CD4-positive, alpha-beta T cell treated with Interleukin-4 for 4 hours (primary cell): Measurements from ENCODE around the gene RCBTB2.

Experiments used
- DNase-seq: peaks from one replicate; pipeline ENCODE4 v3.0.0-alpha.2; 2020

Gene RCBTB2

DNA sequence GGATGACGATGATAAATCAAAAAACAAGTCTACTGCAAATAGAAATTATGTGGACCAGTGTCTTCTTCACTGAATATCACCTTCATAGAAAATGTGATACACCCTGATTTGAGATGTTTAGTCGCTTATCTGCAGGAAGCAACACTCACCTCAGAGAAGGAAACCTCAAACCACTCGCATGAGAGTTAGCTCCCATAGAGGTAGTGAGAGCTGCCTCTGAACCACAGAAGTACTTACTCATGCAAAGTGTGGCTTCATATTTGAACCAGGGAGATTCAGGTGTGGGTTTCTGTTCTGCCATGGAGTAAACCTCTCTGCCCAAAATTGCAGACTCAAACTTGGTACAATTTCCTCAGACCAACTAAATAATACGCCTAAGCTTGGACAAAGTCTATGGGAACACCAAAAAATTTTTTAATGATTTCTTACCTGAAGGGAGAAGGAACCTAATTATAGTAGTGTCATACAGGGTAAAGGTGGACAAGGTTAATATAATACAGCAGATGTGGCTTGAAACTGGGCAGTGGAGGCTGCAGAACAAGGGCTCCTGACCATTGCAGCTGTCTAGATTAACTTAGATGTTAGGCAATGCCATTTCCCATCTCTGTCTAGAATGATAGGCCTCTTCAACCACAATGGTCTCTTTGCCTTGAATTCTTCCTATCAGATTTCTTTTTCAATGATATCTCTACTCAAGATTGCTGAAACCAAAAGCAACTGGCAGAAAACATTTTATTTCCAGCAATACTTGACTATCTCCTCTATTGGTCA lies 29.6 kb upstream of the RCBTB2 start:
- peak; percentile 94 for DNase-seq

DNA sequence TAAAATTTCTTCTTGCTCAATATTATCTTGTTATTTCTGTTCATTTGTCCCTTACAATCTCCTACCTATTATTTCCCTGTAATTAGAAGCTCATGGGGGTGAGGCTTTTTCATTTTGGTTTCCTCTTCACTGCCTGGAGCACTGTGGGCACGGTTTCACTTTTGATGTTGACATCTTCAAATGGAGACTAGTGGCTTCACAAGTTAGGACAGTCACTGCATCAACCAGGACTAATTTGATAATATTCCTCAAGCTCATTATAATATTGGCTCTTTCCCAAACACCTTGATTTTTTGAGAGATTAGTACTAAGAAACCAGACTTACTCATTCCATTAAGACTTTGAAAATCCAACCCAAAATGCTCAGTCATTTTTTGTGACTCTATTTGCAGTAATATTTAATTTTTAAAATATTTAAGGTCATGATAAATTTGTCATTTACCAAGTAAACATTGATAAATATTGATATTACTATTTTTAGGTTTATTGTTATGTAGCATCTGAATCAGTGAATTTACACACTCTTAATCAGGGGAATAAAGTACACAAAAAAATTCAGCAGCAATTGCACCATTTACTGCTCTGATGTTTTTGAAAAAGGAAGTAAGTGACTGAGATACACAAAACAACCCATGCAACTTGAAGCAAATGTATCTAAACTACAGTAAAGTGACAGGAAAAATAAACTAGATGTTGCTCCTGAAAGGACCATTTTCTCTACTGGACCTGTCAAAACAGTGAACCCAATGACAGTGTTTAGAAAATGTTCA lies 28.8 kb upstream of the RCBTB2 start:
- DNase-seq: peak; percentile 35

DNA sequence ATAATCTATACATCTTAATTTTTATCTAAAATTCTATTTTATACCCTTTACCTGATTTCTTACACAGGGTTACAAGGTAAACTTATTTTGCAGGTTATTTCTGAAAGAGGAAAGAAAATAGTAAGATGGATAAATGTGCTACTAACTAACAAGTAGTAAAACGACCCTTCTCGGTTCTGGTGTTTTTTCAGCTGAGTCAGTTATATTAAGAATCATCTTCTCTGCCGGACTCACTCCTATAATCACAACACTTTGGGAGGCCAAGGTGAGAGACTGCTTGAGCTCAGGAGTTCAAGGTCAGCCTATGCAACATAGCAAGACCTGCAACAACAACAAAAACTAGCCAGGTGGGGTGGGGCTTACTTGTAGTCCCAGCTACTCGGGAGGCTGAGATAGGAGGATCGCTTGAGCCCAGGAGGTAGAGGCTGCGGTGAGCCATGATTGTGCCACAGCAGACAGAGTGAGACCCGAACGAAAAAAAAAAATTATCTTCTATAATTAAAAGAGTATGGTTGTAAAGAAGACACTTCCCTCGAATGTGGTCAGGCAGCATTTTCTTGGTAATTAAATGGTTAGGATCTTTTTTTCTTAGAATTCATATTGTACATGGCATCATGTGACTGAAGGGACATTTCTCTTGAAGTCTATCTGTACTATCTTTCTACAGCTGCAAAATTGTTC lies 27.9 kb upstream of the RCBTB2 start:
- peak; percentile 57 for DNase-seq

DNA sequence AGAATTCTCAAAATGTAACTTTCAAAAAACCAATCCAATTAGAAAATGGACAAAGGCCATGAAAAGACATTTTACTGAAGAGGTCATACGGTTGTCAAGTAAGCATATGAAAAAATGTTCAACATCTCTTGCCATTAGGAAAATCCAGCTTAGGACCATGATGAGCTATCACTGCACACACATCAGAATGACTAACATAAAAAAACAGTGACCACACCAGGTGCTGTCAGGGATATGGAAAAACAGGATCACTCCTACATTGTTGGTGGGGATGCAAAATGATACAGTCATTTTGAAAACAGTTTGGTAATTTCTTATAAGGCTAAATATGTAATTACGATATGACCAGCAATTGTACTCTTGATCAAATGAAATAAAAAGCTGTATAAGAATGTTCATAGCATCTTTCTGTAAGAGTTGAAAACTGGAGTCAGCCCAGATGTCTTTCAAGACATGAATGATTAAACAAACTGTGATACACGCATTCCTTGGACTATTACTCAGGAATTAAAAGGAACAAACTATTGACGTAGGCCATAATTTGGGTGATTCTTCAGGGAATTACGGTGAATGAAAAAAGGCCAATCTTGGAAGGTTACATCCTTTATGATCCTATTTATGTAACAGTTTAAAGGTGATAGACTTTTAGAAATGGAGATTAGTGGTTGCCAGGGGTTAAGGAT lies 26.9 kb upstream of the RCBTB2 start:
- DNase-seq: no peak

DNA sequence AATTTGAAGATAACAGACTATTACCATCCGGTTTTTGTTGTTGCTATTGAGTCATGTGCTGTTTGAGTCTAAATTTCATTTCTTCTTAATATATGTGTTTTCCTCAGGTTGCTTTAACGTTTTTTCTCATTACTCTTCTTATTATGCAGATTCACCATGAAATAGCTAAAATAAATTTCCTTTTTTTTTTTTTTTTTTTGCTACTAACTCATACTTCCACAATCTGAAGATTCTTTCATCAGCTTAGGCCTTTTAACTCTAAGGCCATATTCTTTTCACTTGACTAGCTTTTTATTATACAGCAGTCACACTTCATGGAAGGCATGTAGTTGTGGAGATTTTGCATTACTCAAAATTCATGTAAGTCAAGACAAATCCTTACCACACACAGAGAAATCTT lies 23.9 kb upstream of the RCBTB2 start:
- no peak for DNase-seq

DNA sequence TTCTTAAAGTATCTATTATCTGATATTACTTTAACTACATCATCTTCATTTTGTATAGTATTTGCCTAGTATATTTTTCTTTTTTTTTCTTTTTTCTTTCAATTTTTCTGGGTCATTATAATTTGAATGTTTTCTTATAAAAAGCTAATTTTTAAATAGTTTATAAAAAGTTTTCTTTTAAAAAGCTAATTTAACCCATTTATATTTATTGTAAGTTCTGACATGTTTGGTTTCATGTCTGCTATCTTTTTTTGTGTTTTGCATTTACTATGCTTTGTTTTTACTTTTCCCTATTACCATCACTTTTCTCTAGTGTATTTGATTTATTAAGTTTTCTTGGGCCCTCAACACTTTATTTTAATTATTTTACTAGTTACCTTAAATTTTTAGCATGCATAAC lies 22.6 kb upstream of the RCBTB2 start:
- no peak for DNase-seq

DNA sequence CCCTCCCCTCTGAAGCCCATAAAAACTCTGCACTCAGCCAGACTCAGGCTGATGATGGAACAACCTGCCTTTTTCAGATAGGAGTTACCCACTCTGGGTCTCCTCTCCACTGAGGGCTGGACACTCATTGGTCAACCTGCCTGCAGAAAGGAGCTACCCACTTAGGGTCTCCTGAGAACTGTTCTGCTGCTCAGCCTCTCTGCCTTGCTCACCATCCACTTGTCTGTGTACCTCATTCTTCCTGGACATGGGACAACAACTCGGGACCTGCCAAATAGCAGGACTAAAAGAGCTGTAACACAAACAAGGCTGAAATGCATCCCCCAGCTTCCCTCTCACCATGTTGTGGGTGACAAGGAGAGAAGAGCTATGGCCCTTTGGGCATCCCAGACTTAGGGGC lies 18.4 kb upstream of the RCBTB2 start:
- no peak for DNase-seq

DNA sequence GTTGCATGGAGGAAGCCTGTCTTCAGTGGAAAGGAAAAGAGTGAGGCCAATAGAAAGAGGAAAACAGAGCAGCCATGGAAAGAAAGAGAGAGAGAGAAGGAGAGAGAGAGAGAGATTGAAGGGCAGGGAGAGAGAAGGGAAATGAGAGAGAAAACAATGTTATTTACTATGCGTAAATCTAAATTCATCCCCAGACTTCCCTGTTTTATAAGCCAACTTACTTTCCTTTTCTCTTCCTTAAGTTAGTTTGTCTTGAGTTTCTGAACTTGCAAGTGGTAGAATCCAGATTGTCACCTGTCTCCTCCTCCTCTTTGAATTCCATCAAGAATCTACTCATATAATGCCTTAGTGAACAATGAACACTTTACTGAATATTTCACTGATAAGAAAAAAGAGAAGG lies 16.8 kb upstream of the RCBTB2 start:
- no peak for DNase-seq

DNA sequence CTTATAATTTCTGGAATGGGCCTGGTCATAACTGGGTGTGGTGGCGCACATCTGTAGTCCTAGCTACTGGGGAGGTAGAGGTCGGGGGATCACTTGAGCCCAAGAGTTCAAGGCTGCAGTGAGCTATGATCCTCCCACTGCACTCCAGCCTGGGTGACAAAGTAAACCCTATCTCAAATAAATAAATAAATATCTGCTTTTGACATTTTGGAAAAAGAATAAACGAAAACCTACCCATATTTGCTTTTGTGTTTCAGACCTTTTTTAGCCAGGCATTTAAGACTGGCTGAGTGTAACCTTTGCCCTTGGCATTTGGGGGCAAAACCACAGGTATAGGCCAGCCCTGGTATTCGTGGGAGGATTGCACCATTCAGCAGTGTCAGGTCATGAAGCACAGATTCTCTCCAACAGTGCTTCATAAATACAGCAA lies 14.8 kb upstream of the RCBTB2 start:
- DNase-seq: no peak

DNA sequence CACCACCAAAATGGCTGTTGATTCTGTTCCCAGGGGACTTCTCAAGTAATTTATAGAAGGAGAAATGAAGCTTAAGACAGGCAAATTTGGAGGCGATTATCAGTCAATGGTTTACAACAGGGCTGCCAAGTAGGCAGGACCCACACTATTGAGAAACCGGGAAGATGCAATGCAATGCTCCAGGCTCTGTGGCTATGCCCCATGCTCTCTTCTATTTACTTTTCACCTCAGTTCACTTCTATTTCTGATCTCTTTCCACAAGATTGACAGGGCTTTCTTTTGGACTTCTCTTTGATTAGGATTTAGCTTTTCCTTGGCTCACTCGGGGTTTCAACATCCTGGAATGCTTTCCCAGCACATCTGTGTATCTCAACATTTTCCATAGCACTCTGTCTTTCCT lies 12.7 kb upstream of the RCBTB2 start:
- no peak for DNase-seq

DNA sequence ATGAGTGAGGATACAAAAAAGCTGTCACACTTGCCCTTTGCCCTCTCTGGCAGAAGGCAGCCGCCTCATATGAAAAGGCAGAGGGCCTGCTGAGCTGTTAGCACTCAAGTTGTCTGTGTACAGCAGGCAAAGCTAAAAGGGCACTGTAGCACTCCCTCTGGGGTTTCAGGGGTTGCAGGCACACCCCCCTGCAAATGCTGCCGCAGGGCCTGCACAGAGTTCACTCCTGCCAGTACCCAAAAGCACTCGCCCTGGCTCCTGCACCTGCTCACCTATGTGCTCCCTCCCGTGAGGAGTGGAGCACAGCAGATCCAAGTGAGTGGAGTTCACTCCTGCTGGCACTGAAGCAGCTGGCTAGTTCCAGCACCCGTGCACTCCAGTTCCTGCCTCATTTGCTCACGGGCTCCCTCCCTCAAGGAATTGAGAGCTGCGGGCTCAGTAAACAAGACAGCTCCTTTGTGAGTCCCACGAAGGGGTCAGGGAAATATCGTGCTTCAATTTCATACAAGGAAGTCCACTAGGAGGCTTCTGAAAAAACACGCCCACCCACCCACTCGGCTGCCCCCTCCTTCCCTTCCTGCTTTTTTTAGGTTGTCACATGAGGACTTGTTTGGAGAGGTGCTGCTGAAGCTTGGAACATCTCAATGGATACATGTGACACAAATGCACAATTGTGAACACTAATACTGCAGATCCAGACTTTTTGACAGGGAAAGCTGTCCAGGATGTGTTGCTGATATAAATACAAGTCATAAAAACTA lies 9.9 kb upstream of the RCBTB2 start:
- no peak for DNase-seq

DNA sequence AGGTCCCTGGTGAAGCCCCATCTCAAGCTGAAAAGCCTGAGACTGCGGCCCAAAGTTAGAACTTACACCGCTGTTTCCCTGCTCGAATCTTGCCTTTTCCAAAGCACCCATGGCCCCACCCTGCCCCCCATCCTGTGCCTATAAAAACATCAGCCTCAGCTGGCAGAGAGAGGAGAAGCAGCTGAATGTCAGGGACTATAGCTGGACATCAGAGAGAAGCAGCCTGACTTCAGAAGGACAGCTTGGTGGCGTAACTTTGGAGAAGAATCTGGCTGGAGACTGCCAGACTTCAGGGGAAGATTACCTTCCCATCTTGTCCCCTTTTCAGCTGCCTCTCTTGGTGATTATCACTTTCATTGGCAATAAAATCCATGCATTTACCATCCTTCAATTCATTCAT lies 9.3 kb upstream of the RCBTB2 start:
- DNase-seq: no peak

DNA sequence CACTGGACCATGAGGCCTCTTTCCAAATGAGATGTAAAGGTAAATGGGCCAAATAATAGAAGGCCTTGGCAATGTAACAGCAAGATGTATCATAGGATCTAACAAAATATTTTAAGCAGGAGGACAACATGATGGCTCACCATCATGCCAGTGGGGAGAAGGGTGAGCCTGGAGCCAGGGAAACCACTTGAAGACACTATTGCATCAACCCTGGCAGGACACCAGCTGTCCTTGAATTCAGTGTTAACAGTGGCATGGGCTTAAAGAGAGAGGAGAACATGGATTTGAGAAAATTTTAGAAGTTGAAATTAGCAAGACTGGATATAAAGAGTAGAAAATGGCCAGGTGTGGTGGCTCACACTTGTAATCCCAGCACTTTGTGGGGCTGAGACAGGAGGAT lies 6.7 kb upstream of the RCBTB2 start:
- DNase-seq: no peak

DNA sequence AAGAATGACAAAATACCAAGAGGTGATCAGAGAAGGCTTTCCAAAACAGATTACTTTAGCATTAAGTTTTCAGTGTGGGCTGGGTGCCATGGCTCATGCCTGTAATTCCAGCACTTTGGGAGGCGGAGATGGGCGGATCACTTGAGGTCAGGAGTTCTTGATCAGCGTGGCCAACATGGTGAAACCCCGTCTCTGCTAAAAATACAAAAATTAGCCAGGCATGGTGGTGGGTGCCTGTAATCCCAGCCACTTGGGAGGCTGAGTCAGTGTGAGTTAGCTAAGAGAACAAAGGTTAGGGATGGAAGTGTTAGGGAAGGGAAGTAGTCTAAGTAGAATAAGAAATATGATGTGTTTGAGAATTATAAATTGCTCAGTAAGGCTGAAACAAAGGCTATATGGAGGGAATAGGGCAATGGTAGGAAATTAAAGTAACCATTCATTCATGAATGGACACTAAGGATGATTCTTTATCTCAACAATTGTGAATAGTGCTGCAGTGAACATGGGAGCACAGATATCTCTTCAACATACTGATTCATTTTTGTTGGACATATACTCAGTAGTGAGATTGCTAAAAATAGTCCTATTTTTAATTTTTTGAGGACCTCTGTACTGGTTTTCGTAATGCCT lies 3.9 kb upstream of the RCBTB2 start:
- no peak for DNase-seq

DNA sequence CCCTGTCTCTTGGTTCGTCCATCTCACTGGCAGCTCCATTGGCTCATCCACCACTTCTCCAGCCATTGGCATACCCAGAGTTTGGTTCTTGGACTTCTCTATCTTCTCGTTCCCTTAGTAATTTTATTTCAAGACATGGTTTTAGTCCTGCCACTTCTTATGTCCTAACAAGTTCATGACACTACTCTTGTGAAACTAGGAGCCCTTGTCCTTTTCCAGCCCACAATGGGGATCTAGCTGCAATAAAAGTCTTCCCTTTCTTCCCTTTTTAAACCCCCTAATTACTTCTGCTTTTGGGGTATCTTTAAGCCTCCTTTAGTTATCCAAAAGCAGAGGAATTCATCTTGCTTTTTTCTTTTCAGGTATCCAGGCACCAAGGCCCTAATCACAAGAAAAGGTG lies 2.9 kb upstream of the RCBTB2 start:
- DNase-seq: no peak

DNA sequence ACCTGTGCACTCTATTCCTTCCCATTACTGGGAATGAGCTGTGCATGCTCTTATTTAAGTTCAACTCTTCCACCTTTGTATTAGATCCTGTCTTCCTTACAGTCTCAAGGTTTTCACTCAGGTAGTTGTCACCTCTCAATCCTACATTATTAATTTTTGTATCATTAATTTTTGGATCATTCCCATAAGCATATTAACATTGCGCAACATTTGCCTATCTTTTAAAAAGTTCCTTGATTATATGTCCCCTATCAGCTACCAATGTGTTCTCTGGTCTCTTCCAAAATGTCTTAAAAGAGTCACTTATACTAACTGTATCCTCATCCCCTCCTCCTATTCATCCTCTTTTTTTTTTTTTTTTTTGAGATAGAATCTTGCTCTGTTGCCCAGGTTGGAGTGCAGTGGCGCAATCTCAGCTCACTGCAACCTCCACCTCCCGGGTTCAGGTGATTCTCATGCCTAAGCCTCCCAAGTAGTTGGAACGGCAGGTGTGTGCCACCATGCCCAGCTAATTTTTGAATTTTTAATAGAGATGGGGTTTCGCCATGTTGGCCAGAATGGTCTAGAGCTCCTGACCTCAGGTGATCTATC lies 2.1 kb upstream of the RCBTB2 start:
- DNase-seq: no peak

DNA sequence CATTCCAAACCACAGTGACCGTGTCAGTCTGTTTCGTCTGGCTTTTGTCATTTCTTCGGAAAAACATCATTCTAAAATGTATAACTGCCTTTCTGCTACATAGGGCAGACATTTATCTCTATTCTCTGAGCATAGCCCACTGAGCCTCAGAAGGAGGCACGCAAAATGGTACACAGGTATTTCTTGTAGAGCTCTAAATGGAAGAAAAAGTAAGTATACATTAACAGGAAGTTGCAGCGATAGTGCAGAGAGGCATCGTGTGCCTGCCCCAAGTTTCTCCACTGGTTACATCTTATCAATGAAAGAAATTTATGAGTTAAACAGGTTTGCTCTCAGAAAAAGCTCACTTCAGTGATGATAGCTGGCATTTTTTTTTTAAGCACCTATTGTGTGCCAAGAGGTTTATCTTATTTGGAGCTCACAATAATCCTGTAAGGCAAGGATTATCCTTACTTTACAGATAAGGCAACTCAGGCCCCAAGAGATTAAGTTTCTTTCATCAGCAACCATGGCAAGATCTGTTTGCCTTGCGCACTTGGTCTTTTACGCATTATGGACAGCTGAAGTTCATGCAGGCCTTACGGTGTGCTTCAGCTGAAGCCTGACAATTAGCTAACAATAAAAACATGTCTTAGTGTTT lies 1.2 kb upstream of the RCBTB2 start:
- no peak for DNase-seq

DNA sequence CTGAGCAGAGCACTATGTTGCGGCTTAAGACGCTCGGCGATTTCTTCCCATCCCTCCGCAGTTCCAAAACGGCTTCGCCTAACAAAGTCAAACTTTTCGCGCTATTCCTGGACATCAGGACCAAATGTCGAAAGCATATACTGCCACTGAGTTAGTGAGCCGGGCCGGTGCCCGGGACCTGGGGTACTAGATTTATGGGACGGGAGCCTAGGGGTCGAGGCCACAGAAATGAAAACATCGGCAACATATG lies 699 bp downstream of the RCBTB2 start:
- DNase-seq: no peak

DNA sequence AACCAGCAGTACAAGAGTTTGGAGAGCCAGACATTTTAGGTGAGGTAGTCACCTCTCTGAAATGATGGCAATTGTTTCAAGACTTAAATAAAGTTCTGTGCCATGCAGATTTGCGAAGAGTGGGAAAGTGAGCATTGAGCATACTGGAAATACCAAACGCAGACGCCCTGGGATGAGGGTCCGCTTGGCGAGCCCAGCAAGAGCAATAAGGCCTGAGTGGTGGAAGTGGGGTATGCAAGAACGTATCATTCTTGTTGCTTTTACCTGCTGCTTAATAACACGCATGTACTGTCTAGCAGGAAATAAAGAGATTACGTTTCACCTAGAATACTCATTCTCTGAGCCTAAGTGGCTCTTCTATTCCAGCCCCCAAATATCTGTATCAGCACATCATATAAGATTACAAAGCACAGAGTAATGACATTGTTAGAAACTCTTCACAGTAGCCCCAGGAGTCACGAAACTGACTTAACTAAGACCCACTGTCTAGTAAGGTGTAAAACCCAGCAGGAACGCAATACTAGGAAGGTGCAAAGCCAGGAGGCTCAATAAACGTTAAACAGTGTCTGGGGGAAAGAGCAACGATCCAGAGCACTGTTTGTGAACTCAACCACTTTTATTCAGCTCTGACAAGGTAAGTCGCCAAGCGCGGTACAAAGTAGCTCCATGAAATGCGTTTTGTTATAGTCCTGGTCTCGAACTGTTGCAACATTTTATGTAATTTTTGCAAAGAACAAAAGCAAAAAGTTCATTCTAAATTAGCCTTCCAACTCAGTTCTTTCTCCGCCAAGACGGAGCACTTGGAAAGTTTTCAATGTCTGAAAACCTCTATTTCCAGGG lies 1.2 kb downstream of the RCBTB2 start:
- peak; percentile 34 for DNase-seq

DNA sequence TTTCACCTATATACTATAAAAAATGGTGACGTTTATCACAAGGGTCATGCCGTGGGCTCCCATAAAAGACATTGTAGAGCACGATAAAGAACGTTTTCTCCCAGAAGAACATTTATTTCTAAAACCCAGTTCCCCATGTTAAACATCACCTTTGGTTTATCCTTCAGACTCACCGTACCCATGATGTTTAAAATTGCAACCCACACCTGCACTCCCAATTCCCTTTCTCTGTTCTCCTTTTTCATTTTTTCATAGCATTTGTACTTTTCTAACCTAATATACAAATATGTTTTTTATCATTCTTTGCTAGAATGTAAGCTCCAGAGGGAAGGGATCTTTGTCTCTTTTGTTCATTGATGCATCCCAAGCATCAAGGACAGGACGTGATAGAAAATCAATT lies 2.0 kb downstream of the RCBTB2 start:
- no peak for DNase-seq

DNA sequence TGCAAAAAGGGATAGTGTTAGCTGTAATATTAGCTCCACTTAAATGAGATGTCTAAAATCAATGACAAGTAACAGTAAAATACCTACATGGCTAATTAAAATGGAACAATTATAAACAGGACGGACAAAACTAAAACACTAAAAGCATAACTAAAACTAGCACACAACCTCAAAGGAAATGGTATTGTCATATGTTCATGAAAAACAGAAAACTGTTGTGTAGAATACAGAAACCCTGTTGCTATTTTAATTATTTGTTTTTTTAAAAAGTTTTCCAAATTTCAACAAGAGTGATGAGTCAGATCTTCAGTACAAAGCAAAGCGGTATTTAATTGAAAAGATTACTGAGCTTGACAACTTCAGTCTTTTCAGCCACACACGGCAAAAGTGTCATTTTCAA lies 4.2 kb downstream of the RCBTB2 start:
- peak; percentile 21 for DNase-seq
